Activated CD8-positive, alpha-beta memory T cell treated with anti-CD3 and anti-CD28 coated beads for 36 hours (primary cell): ENCODE data around the gene RFX6. TPM values are rescaled to one million over a fixed set of nuclear protein-coding genes. Genes with fewer than 3 reads are reported as not detected.
"Not testable (repeated sequence)": the region's sequence is repeated elsewhere in the genome, so short reads cannot be mapped to it uniquely, and the experiment has no call there.

Source experiments
- CTCF ChIA-PET: fragments of 350-600 bp; sonication (Branson Sonifier 250); formaldehyde crosslinking; loops from one replicate; lab custom pipeline; 2021; ENCODE audit warnings: antibody characterized with exemption; lab: Charles Lee
- POLR2A ChIA-PET: fragments of 350-600 bp; sonication (Branson Sonifier 250); formaldehyde crosslinking; loops from one replicate; lab custom pipeline; 2021; ENCODE audit warnings: antibody characterized with exemption; lab: Charles Lee
- total RNA-seq, 2 experiments: library from RNA; stranded (reverse); gene quantifications; one replicate each; pipeline ENCODE4 v1.2.3, GENCODE V29; 2021

RFX6 gene
- not detected for total RNA-seq

- ChIA-PET POLR2A (no interaction called here), CTCF (no interaction called here)
Measured at GRCh38 chr6:116876635-116877611, at the start of gene RFX6. TSS of gene RFX6 (plus strand) at chr6:116877242. CDS start at chr6:116877276, 34 bp downstream.

- POLR2A ChIA-PET: no interaction called here
- CTCF ChIA-PET: no interaction called here
Measured at GRCh38 chr6:116827561-116828240, 49.3 kb upstream of the RFX6 start.

DNA sequence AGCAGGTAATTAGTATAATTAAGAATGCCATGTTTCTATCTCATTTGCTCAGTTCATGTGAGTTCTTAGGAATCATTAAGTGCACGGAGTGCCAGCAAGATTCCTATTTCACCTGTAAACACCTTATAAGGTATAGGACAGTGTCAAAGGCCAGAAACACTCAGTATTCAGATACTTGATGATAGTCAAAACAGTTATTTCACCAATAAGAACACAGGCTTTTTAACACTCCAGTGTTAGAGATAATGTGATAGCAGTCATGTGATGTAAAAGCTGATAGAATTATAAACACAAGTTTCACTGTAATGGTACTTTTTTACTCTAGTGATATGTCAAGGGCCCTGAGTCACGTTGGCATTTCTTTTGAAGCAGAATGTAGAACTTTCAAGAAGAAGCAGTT lies 48.1 kb upstream of the RFX6 start, which contains the start of gene GPRC6A:
GPRC6A (minus strand) TSS at position 101 of the 400 bp plus-strand sequence; CDS start at position 31, 70 bp downstream.
- ChIA-PET POLR2A (no interaction called here), CTCF (no interaction called here)

- POLR2A ChIA-PET, CTCF ChIA-PET: not testable (repeated sequence)
Measured at GRCh38 chr6:116834526-116834925, 42.5 kb upstream of the RFX6 start.

- ChIA-PET CTCF (no interaction called here), POLR2A (no interaction called here)
Measured at GRCh38 chr6:116836606-116837342, 40.3 kb upstream of the RFX6 start.

DNA sequence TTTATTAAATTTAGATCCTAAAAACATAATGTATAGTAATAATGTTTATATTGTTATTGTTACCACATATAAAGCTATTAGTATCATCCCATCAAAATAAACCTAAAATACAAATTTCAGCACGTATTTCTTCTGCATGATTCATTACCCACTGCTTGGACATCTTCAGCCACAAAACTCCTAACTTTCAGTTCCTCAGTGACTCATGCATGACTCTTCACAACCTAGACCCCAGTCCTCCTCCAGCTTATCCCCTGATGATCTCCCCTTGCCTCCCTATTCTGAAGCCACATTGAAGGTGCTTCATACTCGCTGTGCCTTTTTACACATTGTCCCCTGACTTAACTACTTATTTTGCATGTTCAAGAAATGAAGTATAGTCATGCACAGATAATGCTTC lies 37.0 kb upstream of the RFX6 start:
- POLR2A ChIA-PET: no interaction called here
- CTCF ChIA-PET: no interaction called here

GRCh38 chr6:116842459-116842858 lies 34.6 kb upstream of the RFX6 start:
- CTCF ChIA-PET: no interaction called here
- POLR2A ChIA-PET: no interaction called here

GRCh38 chr6:116847227-116847626 lies 29.8 kb upstream of the RFX6 start:
- POLR2A ChIA-PET: no interaction called here
- CTCF ChIA-PET: no interaction called here

DNA sequence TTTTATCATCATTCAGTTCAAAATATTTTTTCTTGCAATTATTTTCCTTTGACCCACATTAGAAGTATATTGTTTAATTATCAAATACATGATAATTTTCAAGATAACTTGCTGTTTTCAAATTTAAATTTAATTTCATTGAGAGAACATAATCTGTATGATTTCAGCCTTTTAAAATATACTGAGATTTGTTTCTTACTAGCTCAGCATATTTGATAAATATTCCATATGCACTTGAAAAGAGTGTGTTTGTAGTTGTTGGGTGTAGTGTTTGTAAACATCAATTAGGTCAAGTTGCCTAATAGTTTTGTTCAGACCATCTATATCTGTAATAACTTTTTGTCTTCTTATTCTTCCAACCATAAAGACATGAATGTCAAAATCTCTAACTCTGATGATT lies 19.0 kb upstream of the RFX6 start:
- ChIA-PET POLR2A (no interaction called here), CTCF (no interaction called here)

DNA sequence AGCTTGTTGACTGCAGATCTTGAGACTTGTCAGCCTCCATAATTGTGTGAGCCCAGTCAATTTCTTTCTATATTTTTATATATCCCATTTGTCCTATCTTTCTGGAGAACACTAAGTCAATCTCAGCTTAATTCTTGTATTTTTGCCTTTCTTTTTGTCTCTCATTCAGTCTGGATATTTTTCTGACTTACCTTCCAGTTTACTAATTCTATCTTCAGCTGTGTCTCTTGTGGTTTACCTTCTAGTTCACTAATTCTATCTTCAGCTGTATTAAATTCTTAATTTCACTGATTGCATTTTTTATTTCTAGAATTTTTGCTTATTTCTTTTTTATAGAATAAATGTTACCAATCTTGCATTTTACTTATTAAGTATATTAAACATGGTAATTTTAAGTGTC lies 17.8 kb upstream of the RFX6 start:
- ChIA-PET CTCF (no interaction called here), POLR2A (no interaction called here)

- CTCF ChIA-PET: no interaction called here
- POLR2A ChIA-PET: no interaction called here
Measured at GRCh38 chr6:116866281-116866871, 10.7 kb upstream of the RFX6 start.

- ChIA-PET POLR2A (no interaction called here), CTCF (no interaction called here)
Measured at GRCh38 chr6:116872771-116873170, 4.3 kb upstream of the RFX6 start.

GRCh38 chr6:116876107-116876506 lies 935 bp upstream of the RFX6 start:
- ChIA-PET CTCF (no interaction called here), POLR2A (no interaction called here)

- ChIA-PET CTCF (interaction anchor here (0.7 kb wide), 1 partner anchor 1248 kb away, joined by 3 read pairs; no protein-coding TSS in a partner anchor), POLR2A (no interaction called here)
Measured at GRCh38 chr6:116877743-116878142, 701 bp downstream of the RFX6 start.

DNA sequence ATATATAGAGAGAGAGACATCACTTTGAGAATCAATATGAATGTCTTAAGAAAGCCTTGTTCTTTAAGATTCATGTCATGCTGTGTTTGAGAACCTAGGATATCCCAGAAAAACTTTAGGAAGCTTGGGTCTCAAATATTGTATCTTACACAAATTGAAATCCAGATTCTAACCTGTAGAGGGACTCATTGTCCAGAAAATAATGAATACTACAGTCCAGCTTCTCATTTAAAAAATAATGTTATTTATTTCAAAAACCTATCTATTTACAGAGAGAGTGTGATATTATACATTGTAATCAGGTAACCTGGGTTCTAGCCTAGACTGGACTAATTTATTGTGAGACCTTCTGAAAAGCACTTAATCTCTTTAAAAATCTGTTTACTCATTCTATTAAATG lies 4.2 kb downstream of the RFX6 start:
- POLR2A ChIA-PET: no interaction called here

DNA sequence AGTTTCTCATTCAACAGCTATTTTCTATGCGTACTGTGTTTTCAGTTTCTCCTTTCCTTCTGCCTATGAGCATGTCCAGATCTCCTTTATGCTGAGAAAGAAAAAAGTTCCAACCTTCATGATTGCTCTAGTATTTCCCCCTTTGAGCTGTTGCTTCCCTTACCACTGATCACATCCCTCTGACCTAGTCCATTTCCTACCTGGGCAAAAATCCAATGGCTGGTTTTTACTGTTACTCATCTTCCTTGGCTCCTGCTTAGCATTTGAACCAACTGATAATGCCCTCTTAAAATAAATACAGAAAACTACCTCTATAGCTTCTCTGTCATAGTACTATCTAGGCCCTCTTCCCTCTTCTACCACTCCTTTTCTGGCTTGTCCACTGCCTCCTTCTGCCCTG lies 6.0 kb downstream of the RFX6 start:
- ChIA-PET POLR2A (no interaction called here), CTCF (no interaction called here)

More for the DNA sequence above, 4.2 kb downstream of the RFX6 start:
- CTCF ChIA-PET: no interaction called here

- POLR2A ChIA-PET: no interaction called here
- CTCF ChIA-PET: no interaction called here
Measured at GRCh38 chr6:116884530-116884929, 7.5 kb downstream of the RFX6 start.

DNA sequence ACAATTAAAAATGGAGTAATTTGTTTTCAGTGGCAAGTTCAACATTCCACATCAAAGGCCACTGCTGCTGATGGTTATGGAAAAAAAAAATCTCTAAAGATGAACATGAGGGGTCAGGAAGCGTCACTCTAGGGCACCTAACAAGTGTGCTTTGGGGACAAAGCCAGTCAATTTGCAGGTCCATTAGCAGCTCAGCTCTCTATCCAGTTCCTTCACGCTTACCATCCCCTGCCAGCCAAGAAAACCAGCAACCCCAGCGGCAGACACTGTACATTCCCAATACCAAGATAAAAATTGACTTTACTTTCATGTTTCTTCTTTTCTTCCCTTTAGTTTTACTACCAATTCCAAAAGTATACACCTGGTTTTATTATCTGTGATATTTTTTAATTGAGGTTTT lies 10.1 kb downstream of the RFX6 start:
- ChIA-PET CTCF (no interaction called here), POLR2A (no interaction called here)

DNA sequence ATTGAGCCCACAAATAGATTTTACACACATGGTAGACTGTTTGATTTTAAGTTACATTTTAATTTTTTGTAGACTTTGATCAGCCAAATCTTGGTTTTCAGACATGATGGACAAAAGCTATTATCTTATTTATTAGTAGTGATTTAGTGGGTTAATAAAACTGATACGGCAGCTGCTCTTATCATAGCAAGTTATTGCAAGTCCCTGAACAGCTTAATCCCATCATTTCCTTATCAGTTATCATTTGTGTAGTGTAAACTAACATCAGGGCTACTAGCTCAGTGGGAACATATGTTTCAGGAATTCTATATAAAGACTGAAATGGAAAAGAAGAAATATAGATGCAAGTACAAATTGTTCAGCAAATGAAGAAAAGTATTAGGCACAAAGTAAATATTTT lies 10.9 kb downstream of the RFX6 start:
- ChIA-PET CTCF (no interaction called here), POLR2A (no interaction called here)
